ENCODE results near the gene FANCG. TPM values are rescaled to one million over a fixed set of nuclear protein-coding genes. Genes with fewer than 3 reads are reported as not detected.

Gene FANCG
- total RNA-seq, 2 experiments from 2014 or later = 109 to 118 TPM

DNA sequence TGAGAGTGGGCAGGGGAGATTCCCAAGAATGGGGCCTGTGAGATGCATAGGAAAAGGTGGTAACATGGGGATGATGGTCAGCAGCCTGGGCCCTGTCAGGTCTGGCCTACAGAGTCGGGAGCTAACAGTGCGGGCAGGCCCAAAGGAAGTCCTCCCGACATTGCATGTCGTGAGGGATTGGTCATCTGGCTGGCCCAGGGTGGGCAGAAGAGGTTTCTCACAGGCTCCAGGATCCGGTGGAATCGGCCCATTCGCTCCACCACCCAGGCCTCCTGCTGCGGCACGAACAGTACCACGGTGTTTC, 22.7 kb upstream of the FANCG start:
- no peaks in the 10 kb centered on the region for H3K9me3 Mint-ChIP-seq
- peaks cover 18% of the 10 kb centered on the region for H3K36me3 Mint-ChIP-seq (ENCODE audit: low read depth)
- intact Hi-C loops (cut with micrococcal nuclease) = loop anchor here (2.0 to 5.0 kb wide), 2 partner anchors 14 to 1665 kb away; no protein-coding TSS in a partner anchor
- no peaks in the 10 kb centered on the region for H3K27me3 Mint-ChIP-seq (ENCODE audit: low read depth)
- H3K27ac Mint-ChIP-seq = peak overlapping the region; percentile 93
- DNase-seq = peak; percentile 17
- H3K4me3 Mint-ChIP-seq = peak overlapping the region; percentile 99
- peaks cover 34% of the 10 kb centered on the region for H3K4me1 Mint-ChIP-seq (ENCODE audit: low read depth)
- CTCF ChIA-PET = interaction anchor here (0.9 to 2.9 kb wide), 4 partner anchors 12 to 203 kb away, joined by 3 to 10 read pairs (median 4); partner anchors contain the start of gene ATOSB

DNA sequence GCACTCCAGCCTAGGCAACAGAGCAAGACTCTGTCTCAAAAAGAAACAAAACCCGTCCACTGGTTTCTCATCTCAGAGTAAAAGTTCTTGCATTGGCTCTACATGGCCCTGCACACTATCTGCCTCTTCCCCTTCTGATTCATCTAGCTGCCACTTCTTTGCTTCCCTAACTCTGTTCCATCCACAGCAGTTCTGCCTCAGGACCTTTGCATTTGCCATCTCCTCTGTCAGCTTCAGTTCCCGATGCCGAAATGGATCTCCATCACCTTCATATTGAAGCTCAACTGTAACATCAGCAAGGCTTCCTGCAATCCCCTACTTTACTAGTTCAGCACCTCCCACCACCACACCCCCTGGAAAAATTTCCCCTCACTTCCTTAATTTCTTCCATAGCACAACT, 17.8 kb upstream of the FANCG start:
- Mint-ChIP-seq H3K36me3 (ENCODE audit: low read depth) (peaks cover 17% of the 10 kb centered on the region), H3K27ac (peak overlapping the region; percentile 20)
- no peak for DNase-seq

DNA sequence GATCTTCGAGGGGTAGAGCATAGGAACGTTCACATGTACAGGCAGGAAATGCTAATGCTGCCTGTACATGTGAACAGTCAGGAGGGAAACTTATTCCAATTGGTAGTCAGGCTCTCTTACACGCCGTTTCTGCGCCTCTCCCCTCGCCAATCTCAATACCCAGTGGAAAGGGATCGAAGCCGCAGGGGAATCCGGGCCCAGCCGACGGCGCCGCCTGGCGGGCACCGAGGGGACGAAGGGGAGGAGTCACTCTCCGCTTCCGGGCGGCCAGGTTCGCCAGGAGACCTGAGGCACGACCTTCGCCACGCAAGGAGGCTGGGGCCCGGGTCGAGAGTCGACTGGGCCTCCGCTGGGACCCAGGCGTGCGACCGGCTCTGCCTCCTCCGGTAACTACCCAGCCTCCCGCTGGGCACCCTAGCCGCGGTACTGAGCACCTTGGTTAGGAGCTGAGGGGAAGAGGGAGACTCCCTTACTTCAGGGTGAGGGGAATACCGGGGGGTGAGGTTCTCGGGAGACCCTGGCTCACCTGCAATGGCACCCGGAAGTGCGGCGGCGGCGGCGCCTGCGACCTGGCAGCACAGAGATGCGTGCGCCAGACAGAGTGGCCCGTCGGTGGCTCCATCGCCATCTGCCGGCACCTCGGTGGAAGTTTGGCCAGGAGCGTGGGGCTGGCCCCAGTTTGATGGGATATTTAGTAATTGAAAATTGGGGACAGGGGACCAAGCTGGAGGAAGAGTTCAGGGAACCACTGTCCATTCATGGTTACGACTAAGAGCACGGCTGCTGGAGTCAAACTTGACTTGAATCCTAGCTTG, 16.5 kb upstream of the FANCG start, which contains the start of gene PIGO:
Gene PIGO (minus strand): TSS at position 557 of the 815 bp plus-strand sequence. CDS start 1,026 bp downstream, outside the sequence.
- intact Hi-C loops (cut with micrococcal nuclease) = loop anchor here (1.0 kb wide), 7 partner anchors 15 to 336 kb away; partner anchors contain the start of genes DNAJB5 and VCP
- peaks cover 13% of the 10 kb centered on the region for H3K36me3 Mint-ChIP-seq (ENCODE audit: low read depth)

More for the DNA sequence above, 17.8 kb upstream of the FANCG start:
- no peak overlapping the region for H3K4me3 Mint-ChIP-seq
- intact Hi-C loops (cut with micrococcal nuclease) = no loop called here
- no peaks in the 10 kb centered on the region for H3K27me3 Mint-ChIP-seq (ENCODE audit: low read depth)
- no peaks in the 10 kb centered on the region for H3K9me3 Mint-ChIP-seq
- CTCF ChIA-PET = interaction anchor here (0.8 to 4.2 kb wide), 6 partner anchors 15 to 638 kb away, joined by 3 to 37 read pairs (median 17); partner anchors contain the start of genes FANCG and VCP
- H3K4me1 Mint-ChIP-seq (ENCODE audit: low read depth) = peaks cover 47% of the 10 kb centered on the region

DNA sequence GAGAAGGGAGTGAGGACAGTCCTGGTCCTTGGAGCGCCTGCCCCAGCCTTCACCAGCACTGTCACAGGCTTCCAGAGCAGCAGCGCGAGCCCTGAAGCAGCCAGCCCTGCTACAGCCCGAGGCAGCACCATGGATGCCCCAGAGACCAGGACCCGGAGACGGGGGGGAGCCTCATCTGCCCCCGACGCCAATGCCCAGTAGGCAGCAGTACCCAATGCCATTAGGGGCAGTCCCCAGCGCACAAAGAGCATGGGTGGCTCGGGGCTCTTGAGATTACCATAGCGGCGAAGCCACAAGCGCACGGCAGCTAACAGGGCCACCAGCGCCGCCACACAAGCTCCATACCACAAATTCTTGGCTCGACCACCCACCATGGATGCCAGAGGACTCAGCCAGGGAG, 11.8 kb upstream of the FANCG start:
- H3K4me3 Mint-ChIP-seq = no peak overlapping the region
- peaks cover 19% of the 10 kb centered on the region for H3K4me1 Mint-ChIP-seq (ENCODE audit: low read depth)
- no peaks in the 10 kb centered on the region for H3K27me3 Mint-ChIP-seq (ENCODE audit: low read depth)
- H3K9me3 Mint-ChIP-seq = no peaks in the 10 kb centered on the region
- H3K36me3 Mint-ChIP-seq (ENCODE audit: low read depth) = peaks cover 15% of the 10 kb centered on the region
- CTCF ChIA-PET = interaction anchor here (0.5 to 2.9 kb wide), 4 partner anchors 10 to 192 kb away, joined by 3 to 12 read pairs (median 3); partner anchors contain the start of gene FANCG
- no peak overlapping the region for H3K27ac Mint-ChIP-seq
- intact Hi-C loops (cut with micrococcal nuclease) = no loop called here
- DNase-seq = no peak

More for the DNA sequence above, 16.5 kb upstream of the FANCG start, which contains the start of gene PIGO:
- peak; percentile 92 for DNase-seq
- peaks cover 37% of the 10 kb centered on the region for H3K4me1 Mint-ChIP-seq (ENCODE audit: low read depth)
- CTCF ChIA-PET = interaction anchor here (0.9 to 4.2 kb wide), 10 partner anchors 9 to 336 kb away, joined by 3 to 37 read pairs (median 5); partner anchors contain the start of genes FANCG and VCP
- H3K27ac Mint-ChIP-seq = peak within 1 kb of the TSS; percentile 91
- H3K27me3 Mint-ChIP-seq (ENCODE audit: low read depth) = no peaks in the 10 kb centered on the region
- peak within 1 kb of the TSS; percentile 83 for H3K4me3 Mint-ChIP-seq
- H3K9me3 Mint-ChIP-seq = no peaks in the 10 kb centered on the region

DNA sequence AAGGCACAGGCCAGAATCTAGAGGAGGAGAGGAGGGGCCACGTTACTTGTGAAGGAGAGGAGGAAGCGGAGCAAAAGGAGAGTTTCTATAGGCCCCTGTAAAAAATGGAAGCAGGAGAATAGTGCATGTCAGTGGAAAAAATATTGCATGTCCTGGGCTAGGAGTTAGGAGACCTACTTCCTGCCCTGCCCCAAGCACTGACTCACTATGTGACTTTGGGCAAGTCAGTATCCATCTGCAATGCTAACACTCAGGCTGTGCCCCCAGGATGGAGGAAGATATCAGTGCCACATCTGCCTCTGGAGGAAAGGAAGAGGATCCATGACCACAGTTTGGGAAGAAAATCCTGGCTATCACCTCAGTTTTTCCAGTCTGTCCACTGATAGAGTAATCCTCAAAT, 9.7 kb upstream of the FANCG start:
- intact Hi-C loops (cut with micrococcal nuclease) = no loop called here
- Mint-ChIP-seq H3K9me3 (no peaks in the 10 kb centered on the region), H3K4me1 (ENCODE audit: low read depth) (peaks cover 3% of the 10 kb centered on the region), H3K36me3 (ENCODE audit: low read depth) (peaks cover 15% of the 10 kb centered on the region), H3K4me3 (no peak overlapping the region), H3K27me3 (ENCODE audit: low read depth) (no peaks in the 10 kb centered on the region), H3K27ac (no peak overlapping the region)
- no peak for DNase-seq
- CTCF ChIA-PET = no interaction called here

DNA sequence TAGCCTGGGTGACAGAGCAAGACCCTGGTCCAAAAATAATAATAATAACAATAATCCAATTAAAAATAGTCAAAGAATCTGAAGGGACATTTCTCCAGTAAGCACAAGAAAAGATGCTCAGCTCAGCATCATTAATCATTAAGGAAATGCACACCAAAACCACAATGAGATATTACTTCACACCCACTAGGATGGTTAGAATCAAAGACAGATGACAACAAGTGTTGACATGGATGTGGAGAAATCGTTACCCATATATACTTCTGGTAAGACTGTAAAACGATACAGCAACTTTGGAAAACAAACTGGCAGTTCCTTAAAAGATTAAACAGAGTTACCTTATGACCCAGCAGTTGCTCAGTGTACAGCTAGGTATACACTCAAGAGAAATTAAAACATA, 5.3 kb upstream of the FANCG start:
- H3K9me3 Mint-ChIP-seq = no peaks in the 10 kb centered on the region
- peaks cover 7% of the 10 kb centered on the region for H3K36me3 Mint-ChIP-seq (ENCODE audit: low read depth)
- intact Hi-C loops (cut with micrococcal nuclease) = no loop called here
- no peaks in the 10 kb centered on the region for H3K27me3 Mint-ChIP-seq (ENCODE audit: low read depth)
- H3K4me1 Mint-ChIP-seq (ENCODE audit: low read depth) = peaks cover 3% of the 10 kb centered on the region
- H3K27ac Mint-ChIP-seq = no peak overlapping the region
- no peak overlapping the region for H3K4me3 Mint-ChIP-seq
- no peak for DNase-seq
- CTCF ChIA-PET = interaction anchor here (1.3 kb wide), 1 partner anchor 185 kb away, joined by 3 read pairs; no protein-coding TSS in a partner anchor

DNA sequence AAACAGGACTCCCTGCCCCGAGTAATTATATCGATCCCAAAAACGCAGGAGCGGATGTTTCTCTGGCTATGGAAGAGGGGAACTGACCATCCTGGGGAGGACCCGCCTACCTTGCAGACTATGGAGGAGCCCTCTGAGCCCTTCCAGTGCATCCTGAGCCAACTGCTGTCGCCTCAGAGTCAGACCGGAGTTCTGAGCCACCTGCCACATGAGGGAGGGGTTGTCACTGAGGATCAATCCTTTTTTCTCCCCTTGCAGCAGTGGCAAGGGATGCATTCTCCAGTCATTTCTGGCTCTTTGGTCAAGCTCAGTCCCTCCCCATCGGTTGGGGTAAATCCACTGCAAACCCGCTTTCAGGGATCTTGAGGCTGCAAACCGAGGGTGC, 709 bp downstream of the FANCG start:
- H3K27ac Mint-ChIP-seq = peak overlapping the region; percentile 98
- no peaks in the 10 kb centered on the region for H3K27me3 Mint-ChIP-seq (ENCODE audit: low read depth)
- peak; percentile 34 for DNase-seq
- peaks cover 31% of the 10 kb centered on the region for H3K36me3 Mint-ChIP-seq (ENCODE audit: low read depth)
- intact Hi-C loops (cut with micrococcal nuclease) = loop anchor here (1.0 to 10.0 kb wide), 3 partner anchors 24 to 754 kb away; partner anchors contain the start of genes DNAJB5, KIF24, NUDT2 and STOML2
- H3K4me3 Mint-ChIP-seq = peak overlapping the region; percentile 94
- no peaks in the 10 kb centered on the region for H3K9me3 Mint-ChIP-seq
- CTCF ChIA-PET = interaction anchor here (1.1 to 4.2 kb wide), 4 partner anchors 15 to 37 kb away, joined by 3 to 37 read pairs (median 10); partner anchors contain the start of genes ATOSB and PIGO
- H3K4me1 Mint-ChIP-seq (ENCODE audit: low read depth) = peaks cover 21% of the 10 kb centered on the region

DNA sequence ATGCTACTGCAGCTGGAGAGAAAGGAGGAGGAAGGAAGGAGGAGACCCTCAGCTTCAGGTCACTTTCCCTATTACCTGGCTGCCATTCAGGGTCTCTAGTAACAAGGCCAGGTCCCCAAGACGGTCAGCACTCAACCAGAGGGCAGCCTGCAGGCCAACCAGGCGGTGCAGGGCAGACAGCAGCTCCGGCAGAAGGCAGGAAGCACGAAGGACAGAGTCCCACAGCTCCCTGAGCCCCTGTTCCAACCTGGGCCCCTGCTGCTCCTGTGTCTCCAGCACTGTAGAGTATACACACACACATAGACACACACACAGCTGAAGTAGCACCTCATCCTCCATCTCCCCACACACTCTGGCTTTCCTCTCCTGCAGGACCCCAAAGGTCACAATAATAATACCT, 1.7 kb downstream of the FANCG start:
- CTCF ChIA-PET = interaction anchor here (1.0 to 4.2 kb wide), 3 partner anchors 18 to 178 kb away, joined by 3 to 37 read pairs (median 7); partner anchors contain the start of gene PIGO
- intact Hi-C loops (cut with micrococcal nuclease) = loop anchor here (10.0 kb wide), 1 partner anchor 753 kb away; the partner anchor contains the start of genes KIF24 and NUDT2
- Mint-ChIP-seq H3K27me3 (ENCODE audit: low read depth) (no peaks in the 10 kb centered on the region), H3K36me3 (ENCODE audit: low read depth) (peaks cover 37% of the 10 kb centered on the region), H3K4me1 (ENCODE audit: low read depth) (peaks cover 31% of the 10 kb centered on the region), H3K27ac (no peak overlapping the region), H3K4me3 (peak overlapping the region; percentile 94), H3K9me3 (no peaks in the 10 kb centered on the region)
- DNase-seq = no peak

DNA sequence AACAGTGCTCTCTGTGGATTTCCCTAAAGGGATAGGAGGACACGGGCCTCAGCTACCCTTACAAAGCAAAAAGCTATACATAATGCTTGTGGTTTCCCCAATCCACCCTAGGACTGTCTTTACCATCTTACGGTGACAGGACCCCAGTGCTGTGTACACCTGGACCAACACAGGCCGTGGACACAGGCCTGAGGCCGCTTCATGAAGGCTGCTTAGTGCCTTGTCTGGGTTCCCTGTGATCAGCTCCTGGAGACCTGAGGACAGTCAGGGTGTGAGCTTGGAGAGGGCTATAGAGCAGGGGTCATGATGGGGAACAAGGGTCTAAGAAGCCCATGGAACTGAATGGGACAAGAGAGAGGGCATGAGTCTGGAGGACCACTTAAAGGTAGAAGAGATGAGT, 2.9 kb downstream of the FANCG start:
- CTCF ChIA-PET = interaction anchor here (1.7 to 4.2 kb wide), 2 partner anchors 19 to 177 kb away, joined by 7 to 37 read pairs; partner anchors contain the start of gene PIGO
- Mint-ChIP-seq H3K4me3 (no peak overlapping the region), H3K36me3 (ENCODE audit: low read depth) (peaks cover 37% of the 10 kb centered on the region), H3K4me1 (ENCODE audit: low read depth) (peaks cover 36% of the 10 kb centered on the region), H3K9me3 (no peaks in the 10 kb centered on the region), H3K27me3 (ENCODE audit: low read depth) (no peaks in the 10 kb centered on the region), H3K27ac (no peak overlapping the region)
- intact Hi-C loops (cut with micrococcal nuclease) = loop anchor here (10.0 kb wide), 1 partner anchor 752 kb away; the partner anchor contains the start of genes KIF24 and NUDT2
- no peak for DNase-seq

DNA sequence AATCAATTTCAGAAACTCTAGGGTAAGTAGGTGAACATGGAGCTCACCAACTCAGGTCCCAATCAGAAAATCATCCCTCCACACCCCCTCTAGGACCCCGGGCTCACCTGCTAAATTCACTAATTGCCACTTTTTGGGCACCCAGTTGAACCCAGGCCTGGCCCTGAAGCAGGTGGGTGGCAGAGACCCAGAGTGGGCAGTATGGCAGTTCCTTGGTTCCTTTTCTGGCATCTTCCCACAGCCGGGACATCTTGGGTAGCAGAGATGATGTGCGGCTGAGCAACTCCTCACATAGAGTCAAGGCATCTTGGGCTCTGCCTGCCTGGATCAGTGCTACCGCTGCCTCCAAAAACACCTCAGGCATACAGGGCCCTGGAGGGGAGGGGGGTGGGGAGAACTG, 4.4 kb downstream of the FANCG start:
- intact Hi-C loops (cut with micrococcal nuclease) = loop anchor here (10.0 kb wide), 1 partner anchor 751 kb away; the partner anchor contains the start of genes KIF24 and NUDT2
- CTCF ChIA-PET = no interaction called here
- no peak for DNase-seq
- Mint-ChIP-seq H3K4me1 (ENCODE audit: low read depth) (peaks cover 43% of the 10 kb centered on the region), H3K9me3 (no peaks in the 10 kb centered on the region), H3K36me3 (ENCODE audit: low read depth) (peaks cover 49% of the 10 kb centered on the region), H3K27ac (no peak overlapping the region), H3K4me3 (no peak overlapping the region), H3K27me3 (ENCODE audit: low read depth) (no peaks in the 10 kb centered on the region)

DNA sequence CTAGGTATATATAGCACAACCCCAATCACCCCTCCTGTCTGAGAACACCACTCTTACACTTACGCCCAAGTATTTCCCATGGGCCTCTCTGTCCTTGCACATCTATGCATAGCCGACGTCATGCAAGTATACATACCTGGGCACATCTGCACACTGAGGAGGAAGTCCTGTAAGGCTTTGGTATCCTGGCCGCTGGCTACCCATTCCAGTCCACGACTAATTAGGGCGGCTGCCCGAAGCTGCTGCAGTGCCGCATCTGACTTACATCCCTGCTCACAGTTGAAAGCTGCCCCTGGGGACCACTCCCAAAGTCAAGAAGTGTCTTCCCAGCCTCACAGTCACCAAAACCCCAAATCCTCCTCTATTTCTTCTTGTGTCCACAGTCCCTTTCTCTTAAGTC, 5.0 kb downstream of the FANCG start:
- no peak for DNase-seq
- H3K36me3 Mint-ChIP-seq (ENCODE audit: low read depth) = peaks cover 53% of the 10 kb centered on the region
- H3K4me1 Mint-ChIP-seq (ENCODE audit: low read depth) = peaks cover 45% of the 10 kb centered on the region
- CTCF ChIA-PET = no interaction called here
- H3K9me3 Mint-ChIP-seq = no peaks in the 10 kb centered on the region
- H3K27ac Mint-ChIP-seq = no peak overlapping the region
- no peaks in the 10 kb centered on the region for H3K27me3 Mint-ChIP-seq (ENCODE audit: low read depth)
- intact Hi-C loops (cut with micrococcal nuclease) = loop anchor here (5.0 to 10.0 kb wide), 2 partner anchors 427 to 750 kb away; partner anchors contain the start of genes GALT, KIF24 and NUDT2
- no peak overlapping the region for H3K4me3 Mint-ChIP-seq

DNA sequence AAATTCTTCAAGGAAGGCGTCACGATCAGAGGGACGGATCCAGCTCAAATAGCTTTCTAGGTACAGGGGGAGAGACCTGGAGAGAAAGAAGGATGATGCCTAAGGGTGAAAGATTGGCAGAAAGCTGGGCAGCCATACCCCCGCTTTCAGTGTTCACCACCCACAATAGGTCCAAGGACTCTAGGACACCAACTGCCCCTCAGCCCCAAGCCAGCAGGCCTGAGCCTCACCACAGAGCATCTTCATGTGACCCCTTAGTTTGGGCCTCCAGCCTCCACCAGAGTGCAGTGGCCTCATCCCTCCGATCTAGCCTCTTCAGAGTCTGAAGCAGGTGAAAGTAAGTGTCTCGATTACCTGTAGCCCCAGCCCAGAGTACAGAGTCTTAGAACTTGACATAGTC, 5.6 kb downstream of the FANCG start:
- Mint-ChIP-seq H3K4me3 (no peak overlapping the region), H3K9me3 (no peaks in the 10 kb centered on the region), H3K4me1 (ENCODE audit: low read depth) (peaks cover 50% of the 10 kb centered on the region), H3K27me3 (ENCODE audit: low read depth) (no peaks in the 10 kb centered on the region), H3K36me3 (ENCODE audit: low read depth) (peaks cover 55% of the 10 kb centered on the region), H3K27ac (no peak overlapping the region)
- DNase-seq = no peak
- intact Hi-C loops (cut with micrococcal nuclease) = loop anchor here (5.0 to 10.0 kb wide), 2 partner anchors 427 to 749 kb away; partner anchors contain the start of genes GALT, KIF24 and NUDT2
- CTCF ChIA-PET = no interaction called here

Measured in activated naive CD4-positive, alpha-beta T cell treated with anti-CD3 and anti-CD28 coated beads for 36 hours (primary cell).